Activated B cell treated with CpG ODN at 0.5 μM for 24 hours (primary cell): ENCODE measurements around the gene MFSD1. TPM values are rescaled to one million over a fixed set of nuclear protein-coding genes. Genes with fewer than 3 reads are reported as not detected.
A peak's percentile ranks its signal among the peaks of the same experiment; 100 is the strongest.

ENCODE experiments used
- ATAC-seq: fragments of 200-7000 bp; cut with Tn5 transposase; one replicate; pipeline ENCODE4 v1.10.0; 2021; ENCODE audit warnings: low read depth, mild to moderate bottlenecking, moderate library complexity
- CTCF ChIA-PET: fragments of 350-600 bp; sonication (Branson Sonifier 250); formaldehyde crosslinking; loops from one replicate; lab custom pipeline; 2021; ENCODE audit warnings: antibody characterized with exemption; lab: Charles Lee
- POLR2A ChIA-PET: fragments of 350-600 bp; sonication (Branson Sonifier 250); formaldehyde crosslinking; loops from one replicate; lab custom pipeline; 2021; ENCODE audit warnings: antibody characterized with exemption; lab: Charles Lee
- DNase-seq: peaks from one replicate; pipeline ENCODE4 v3.0.0; 2022
- H3K27ac Mint-ChIP-seq: one replicate; pipeline ENCODE4 v1.8.0; 2020; ENCODE audit warnings: mixed read lengths
- H3K27me3 Mint-ChIP-seq: one replicate; pipeline ENCODE4 v1.8.0; 2021; ENCODE audit warnings: mixed read lengths
- H3K36me3 Mint-ChIP-seq: one replicate; pipeline ENCODE4 v1.8.0; 2021; ENCODE audit warnings: low read depth, mixed read lengths
- H3K4me1 Mint-ChIP-seq: one replicate; pipeline ENCODE4 v1.8.0; 2021; ENCODE audit warnings: mixed read lengths
- H3K4me3 Mint-ChIP-seq: one replicate; pipeline ENCODE4 v1.8.0; 2020; ENCODE audit warnings: mild to moderate bottlenecking, mixed read lengths
- H3K9me3 Mint-ChIP-seq: one replicate; pipeline ENCODE4 v1.8.0; 2020; ENCODE audit warnings: mixed read lengths
- CTCF ChIP-seq: fragments of 200-600 bp; IDR thresholded peaks from one replicate; pipeline ENCODE4 v1.8.0; 2022; ENCODE audit warnings: antibody characterized with exemption, mild to moderate bottlenecking
- intact Hi-C: fragments of 100-400 bp; cut with micrococcal nuclease; formaldehyde crosslinking; loops from one replicate; pipeline ENCODE4 v1.15.1; 2024
- total RNA-seq: library from RNA; stranded (reverse); gene quantifications from 2 replicates; pipeline ENCODE4 v1.2.3, GENCODE V29; 2022

MFSD1 gene
- total RNA-seq, 1 donor from 2014 or later = 41.6 TPM

GRCh38 chr3:158801201-158801600 is 653 bp upstream of the MFSD1 start:
- H3K4me3 Mint-ChIP-seq = peak overlapping the region; percentile 94
- H3K4me1 Mint-ChIP-seq = peaks cover 37% of the 10 kb centered on the region
- POLR2A ChIA-PET = interaction anchor here (0.7 to 2.9 kb wide), 5 partner anchors 10 to 1648 kb away, joined by 3 to 25 read pairs (median 4); partner anchors contain the start of genes GFM1 and TRIM59
- peaks cover 2% of the 10 kb centered on the region for H3K27me3 Mint-ChIP-seq
- CTCF ChIA-PET = interaction anchor here (0.9 to 2.8 kb wide), 7 partner anchors 10 to 157 kb away, joined by 3 to 12 read pairs (median 4); partner anchors contain the start of gene GFM1
- intact Hi-C loops = loop anchor here (5.0 to 10.0 kb wide), 5 partner anchors 129 to 1956 kb away; partner anchors contain the start of genes CCNL1, KPNA4, LXN and PPM1L
- no peaks in the 10 kb centered on the region for H3K9me3 Mint-ChIP-seq
- H3K27ac Mint-ChIP-seq = peak overlapping the region; percentile 87
- H3K36me3 Mint-ChIP-seq = peaks cover 22% of the 10 kb centered on the region
- ATAC-seq (no peak), DNase-seq (no peak)
- TF ChIP-seq CTCF = no peak

GRCh38 chr3:158802409-158803268 is 785 bp downstream of the MFSD1 start:
- POLR2A ChIA-PET = interaction anchor here (1.2 to 2.9 kb wide), 6 partner anchors 11 to 1647 kb away, joined by 3 to 25 read pairs (median 4); partner anchors contain the start of genes GFM1, RSRC1 and TRIM59
- no peak for DNase-seq
- ATAC-seq = peak; percentile 59
- Mint-ChIP-seq H3K9me3 (no peaks in the 10 kb centered on the region), H3K36me3 (peaks cover 29% of the 10 kb centered on the region), H3K4me1 (peaks cover 37% of the 10 kb centered on the region), H3K4me3 (peak overlapping the region; percentile 94), H3K27ac (peak overlapping the region; percentile 87), H3K27me3 (no peaks in the 10 kb centered on the region)
- intact Hi-C loops = loop anchor here (1.0 to 10.0 kb wide), 9 partner anchors 130 to 1955 kb away; partner anchors contain the start of genes CCNL1, IFT80, KPNA4 and LXN
- no peak for TF ChIP-seq CTCF
- CTCF ChIA-PET = interaction anchor here (0.8 to 2.8 kb wide), 7 partner anchors 8 to 158 kb away, joined by 3 to 12 read pairs (median 5); partner anchors contain the start of gene GFM1

GRCh38 chr3:158804441-158804840 is 2.6 kb downstream of the MFSD1 start:
- intact Hi-C loops = loop anchor here (5.0 to 10.0 kb wide), 5 partner anchors 132 to 1953 kb away; partner anchors contain the start of genes CCNL1, KPNA4, LXN and PPM1L
- Mint-ChIP-seq H3K27ac (no peak overlapping the region), H3K36me3 (peaks cover 46% of the 10 kb centered on the region), H3K4me1 (peaks cover 37% of the 10 kb centered on the region), H3K9me3 (no peaks in the 10 kb centered on the region), H3K27me3 (no peaks in the 10 kb centered on the region), H3K4me3 (no peak overlapping the region)
- no peak for ATAC-seq
- TF ChIP-seq CTCF = no peak
- ChIA-PET CTCF (no interaction called here), POLR2A (no interaction called here)
- no peak for DNase-seq

- DNase-seq = no peak
- intact Hi-C loops = loop anchor here (10.0 kb wide), 1 partner anchor 1756 kb away; the partner anchor contains the start of gene KPNA4
- POLR2A ChIA-PET = no interaction called here
Observed at GRCh38 chr3:158808697-158809096, 6.8 kb downstream of the MFSD1 start.

More at GRCh38 chr3:158808697-158809096, 6.8 kb downstream of the MFSD1 start:
- ATAC-seq = no peak
- peaks cover 77% of the 10 kb centered on the region for H3K36me3 Mint-ChIP-seq
- H3K27me3 Mint-ChIP-seq = no peaks in the 10 kb centered on the region
- CTCF ChIA-PET = no interaction called here
- peaks cover 14% of the 10 kb centered on the region for H3K4me1 Mint-ChIP-seq
- no peak overlapping the region for H3K4me3 Mint-ChIP-seq
- no peak for TF ChIP-seq CTCF
- H3K27ac Mint-ChIP-seq = no peak overlapping the region
- H3K9me3 Mint-ChIP-seq = no peaks in the 10 kb centered on the region
